NCI-H2107 treated with DMSO at 0.1 percent for 48 hours (cell line): ENCODE results near the gene MYL12B.
"Not testable (repeated sequence)": the region's sequence is repeated elsewhere in the genome, so short reads cannot be mapped to it uniquely, and the experiment has no call there.

ENCODE experiments used
- DNase-seq: peaks from one replicate; lab custom pipeline; 2025; ENCODE audit not compliant: unreplicated experiment; lab: John Stamatoyannopoulos, UW

The MYL12B gene

DNA sequence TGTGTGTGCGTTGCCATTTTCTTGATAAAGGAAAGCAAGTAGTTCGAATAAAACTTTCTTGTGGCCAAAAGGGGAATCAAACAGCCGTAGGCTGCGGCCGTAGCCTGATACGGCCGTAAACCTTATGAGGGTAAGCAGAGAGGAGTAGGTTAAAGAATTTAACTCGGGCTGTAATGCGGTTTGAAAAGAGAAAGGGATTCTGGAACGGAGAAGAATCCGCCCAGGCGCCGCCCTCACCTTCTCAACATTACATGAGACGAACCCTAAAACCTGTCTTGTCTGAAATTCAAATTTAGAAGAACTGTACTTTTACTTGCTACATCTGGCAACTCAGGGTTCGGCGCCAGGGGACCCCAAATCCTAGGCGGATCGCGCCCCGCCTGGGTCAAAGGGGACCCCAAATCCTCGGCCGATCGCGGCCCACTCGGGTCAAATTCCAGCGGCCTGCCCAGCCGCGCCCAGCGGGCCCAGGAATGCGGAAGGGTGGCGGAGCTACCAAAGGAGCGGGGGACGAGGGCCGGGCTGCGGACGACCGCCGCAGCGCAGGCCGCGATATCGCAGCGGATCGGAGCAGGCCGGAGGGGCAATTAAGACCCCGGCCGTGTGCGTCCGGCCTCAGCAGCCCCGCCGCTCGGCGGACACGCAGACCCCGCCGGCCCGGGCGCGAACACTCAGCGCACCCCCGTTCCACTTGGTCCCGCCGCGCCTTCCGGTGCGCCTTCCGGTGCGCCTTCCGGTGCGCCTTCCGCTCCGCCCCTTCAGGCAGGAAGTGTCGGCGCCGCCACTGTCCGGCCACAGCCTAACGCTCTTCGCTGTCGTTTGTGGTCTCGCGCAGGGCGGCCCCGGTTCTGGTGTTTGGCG lies at the start of gene MYL12B:
TSS of gene MYL12B (plus strand) at position 761 of the 861 bp plus-strand sequence. CDS start 10,766 bp downstream, outside the sequence.
- DNase-seq, result peak; percentile 35

DNA sequence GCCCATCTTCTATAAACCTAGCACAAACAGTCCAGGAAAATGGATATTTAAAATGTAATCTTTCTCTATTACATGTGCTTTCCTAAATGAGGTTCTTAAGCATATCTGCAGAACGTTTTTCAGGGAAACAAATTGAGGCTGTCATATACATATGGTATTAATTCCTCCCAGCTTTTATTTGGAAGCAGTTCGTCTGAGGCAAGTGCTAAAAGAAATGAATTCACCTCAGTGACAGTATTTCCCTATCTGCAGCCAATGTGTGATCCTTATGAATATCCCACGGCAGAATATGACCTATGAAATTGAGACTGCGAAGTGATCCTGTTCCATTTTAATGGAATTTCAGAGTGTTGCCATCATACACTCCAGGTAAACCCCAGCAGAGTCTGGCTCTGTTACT lies 49.3 kb upstream of the MYL12B start:
- no peak for DNase-seq

DNA sequence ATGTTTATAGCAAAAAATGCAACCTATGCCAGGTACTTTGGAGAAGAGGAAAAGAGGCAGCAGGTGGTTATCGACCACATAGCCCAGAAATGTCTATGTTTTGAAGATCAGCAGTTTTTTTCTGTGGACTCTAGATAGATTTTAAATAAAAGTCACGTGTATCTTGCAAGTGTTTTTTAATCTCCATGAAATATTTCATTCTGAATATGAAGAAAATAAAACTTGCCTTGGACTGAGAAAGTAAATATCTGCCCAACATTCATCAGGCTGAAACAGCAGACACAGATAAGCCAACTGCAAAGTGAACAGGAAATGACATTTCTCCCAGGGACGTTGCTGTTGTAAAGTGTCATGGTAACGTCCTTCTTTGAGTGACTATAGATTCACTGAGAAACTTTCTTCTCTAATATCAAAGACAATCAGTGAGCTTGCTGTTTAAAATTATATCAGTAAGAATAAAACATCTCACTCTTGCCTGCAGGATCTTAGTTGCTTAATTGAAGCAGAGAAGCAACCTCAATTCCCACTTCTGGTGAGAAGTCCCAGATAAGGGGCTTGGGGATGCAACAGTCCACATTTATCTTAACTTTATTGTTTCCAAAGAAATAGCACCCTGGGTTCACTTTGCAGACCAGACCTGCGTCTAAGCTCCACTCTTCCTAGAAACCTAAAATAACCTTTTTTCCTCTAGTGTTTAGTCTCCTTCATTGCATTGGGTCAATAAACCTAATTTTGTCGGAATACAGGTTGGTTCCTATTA lies 48.5 kb upstream of the MYL12B start:
- no peak for DNase-seq

GRCh38 chr18:3214855-3215637 lies 46.9 kb upstream of the MYL12B start:
- DNase-seq, result no peak

- DNase-seq, result no peak
These were observed 44.9 kb upstream of the MYL12B start for GRCh38 chr18:3216987-3217386.

- DNase-seq, result no peak
These were observed 43.8 kb upstream of the MYL12B start for GRCh38 chr18:3217948-3218647.

DNA sequence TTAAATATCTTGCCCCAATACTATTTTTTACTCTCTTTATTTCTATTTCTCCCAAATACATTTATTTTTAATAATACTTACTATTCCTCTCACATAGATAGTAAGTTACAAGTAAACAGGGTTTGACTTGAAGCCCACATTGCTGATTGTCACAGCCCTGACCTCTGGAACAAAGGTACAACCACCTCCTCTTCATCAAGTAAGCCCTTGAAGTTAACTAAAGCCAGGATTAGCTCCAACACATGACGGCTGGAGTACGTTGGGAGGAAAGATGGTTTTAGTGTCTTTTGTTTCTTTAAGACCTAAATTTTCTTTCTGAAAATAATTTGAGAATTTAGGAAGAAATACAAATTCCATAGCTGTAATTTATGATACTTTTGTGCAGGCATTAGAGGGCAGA lies 43.1 kb upstream of the MYL12B start:
- DNase-seq, result no peak

GRCh38 chr18:3219241-3219630 lies 42.7 kb upstream of the MYL12B start:
- DNase-seq, result no peak

GRCh38 chr18:3219631-3220335 lies 42.1 kb upstream of the MYL12B start, which contains the start of gene MYOM1:
TSS of gene MYOM1 (minus strand) at chr18:3219968. CDS start at chr18:3215223, 4,745 bp downstream.
- DNase-seq, result no peak

DNA sequence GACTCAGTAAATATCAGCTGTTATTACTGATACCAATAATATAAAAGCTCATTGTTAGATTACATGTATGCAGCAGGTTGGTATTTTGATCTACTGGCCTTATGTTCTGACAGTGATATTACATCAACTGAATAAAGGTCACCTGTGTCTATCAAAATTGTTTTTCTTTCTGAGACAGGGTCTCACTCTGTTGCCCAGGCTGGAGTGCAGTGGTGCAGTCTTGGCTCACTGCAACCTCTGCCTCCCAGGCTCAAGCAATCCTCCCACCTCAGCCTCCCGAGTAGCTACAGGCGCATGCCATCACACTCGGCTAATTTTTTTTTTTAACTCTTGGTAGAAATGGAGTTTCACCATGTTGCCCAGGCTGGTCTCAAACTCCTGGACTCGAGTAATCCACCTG lies 41.1 kb upstream of the MYL12B start:
- not testable (repeated sequence) for DNase-seq

DNA sequence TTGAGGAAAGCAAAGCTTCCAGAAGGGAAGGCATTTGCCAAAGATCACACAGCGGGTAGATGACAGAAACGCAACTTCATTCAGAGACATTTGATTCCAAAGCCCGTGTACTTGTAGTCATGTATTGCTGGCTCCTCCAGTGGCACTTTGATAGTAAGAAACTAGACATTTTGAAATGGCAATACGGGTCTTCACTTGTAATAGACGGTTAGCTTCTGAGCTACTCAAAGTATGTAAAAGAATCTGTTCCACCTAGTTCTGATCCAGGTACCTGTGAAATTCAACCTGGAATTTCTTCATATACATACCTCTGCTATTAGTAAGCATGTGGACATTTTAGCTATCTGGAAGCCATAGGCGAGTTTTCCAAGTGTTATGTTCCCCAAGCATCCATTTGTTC lies 40.4 kb upstream of the MYL12B start:
- DNase-seq, result no peak

- DNase-seq, result no peak
These were observed 38.6 kb upstream of the MYL12B start for GRCh38 chr18:3223356-3223755.

- no peak for DNase-seq
These were observed 37.7 kb upstream of the MYL12B start for GRCh38 chr18:3224223-3224622.

- DNase-seq, result no peak
These were observed 36.3 kb upstream of the MYL12B start for GRCh38 chr18:3225588-3225987.

- DNase-seq, result no peak
These were observed 35.9 kb upstream of the MYL12B start for GRCh38 chr18:3226048-3226447.

GRCh38 chr18:3230401-3231334 lies 31.3 kb upstream of the MYL12B start:
- DNase-seq, result no peak

GRCh38 chr18:3233004-3233403 lies 28.9 kb upstream of the MYL12B start:
- DNase-seq, result no peak

DNA sequence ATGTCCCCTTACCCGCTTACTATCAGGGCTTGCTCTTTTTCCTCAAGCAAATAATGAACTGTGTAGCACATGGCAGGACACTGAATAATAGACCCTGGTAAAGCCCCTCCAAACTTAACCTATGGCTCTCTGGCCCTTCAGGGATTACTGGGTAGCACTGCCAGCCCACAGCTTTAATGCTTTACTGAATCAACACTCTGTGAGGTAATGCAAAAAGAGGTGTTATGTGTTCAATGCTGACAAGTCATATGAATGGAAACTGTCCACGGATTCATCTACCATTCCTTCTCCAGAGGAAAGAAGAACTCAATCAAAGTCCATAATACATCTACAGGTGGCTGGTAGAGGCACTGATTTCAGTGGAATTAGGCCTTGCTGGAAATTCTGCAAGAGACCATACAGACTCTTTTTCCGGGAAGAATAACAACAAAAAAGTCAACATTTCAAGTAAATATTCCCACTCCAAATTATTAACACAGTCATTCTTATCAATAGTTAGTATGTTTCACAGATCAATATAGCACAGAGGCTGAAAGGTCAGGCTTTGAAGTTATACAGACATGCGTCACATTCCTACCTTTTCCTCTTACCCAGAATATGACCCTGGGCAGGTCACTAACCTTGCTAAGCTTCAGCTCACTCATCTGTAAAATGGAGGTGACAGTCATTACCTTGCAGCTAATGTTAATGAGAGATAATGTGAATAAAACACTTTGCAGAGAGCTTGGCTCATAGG lies 28.3 kb upstream of the MYL12B start:
- no peak for DNase-seq
